HCT116 (cell line): ENCODE data around the gene RPL3. TPM values are rescaled to one million over a fixed set of nuclear protein-coding genes. Genes with fewer than 3 reads are reported as not detected.

Source experiments
- ATAC-seq: fragments of 200-7000 bp; cut with Tn5 transposase; 2 replicates; pipeline ENCODE4 v1.9.1; 2020; ENCODE audit warnings: mild to moderate bottlenecking, moderate library complexity
- BruUV-seq: library from RNA; stranded (reverse); fragments of 400-500 nt; replicated peaks from 2 replicates; lab custom pipeline; 2021; lab: Mats Ljungman, UMichigan
- CTCF ChIA-PET: fragments of 300-600 bp; sonication (Branson Sonifier 250); formaldehyde crosslinking; loops from one replicate; lab custom pipeline; 2021; ENCODE audit warnings: antibody characterized with exemption; lab: Charles Lee
- POLR2A ChIA-PET: fragments of 300-600, 350-600 bp; sonication (Branson Sonifier 250); formaldehyde crosslinking; loops from one replicate; lab custom pipeline; 2021; ENCODE audit warnings: antibody characterized with exemption; lab: Charles Lee
- RAD21 ChIA-PET, 2 experiments: fragments of 300-600 bp; sonication (Branson Sonifier 250); formaldehyde crosslinking; loops; one replicate each; lab custom pipeline; 2023; ENCODE audit warnings: low total read pairs in 2 of 2; ENCODE audit not compliant: uncharacterized antibody in 2 of 2, unreplicated experiment in 2 of 2, low non-redundant PET in 1 of 2; lab: Charles Lee
- DNase-seq: peaks from one replicate; pipeline ENCODE4 v3.0.0-alpha.2; 2010; ENCODE audit warnings: low read depth, low spot score
- H2AFZ ChIP-seq: fragments of 200-600 bp; shearing (Covaris generic), sonication (generic); 2 replicates; pipeline ENCODE4 v1.6.1; 2017; ENCODE audit warnings: low read depth, mixed run types, mixed read lengths, antibody characterized with exemption, low read length; ENCODE audit not compliant: poor library complexity, severe bottlenecking
- H3K27ac ChIP-seq: 2 replicates; pipeline ENCODE4 v1.5.1; 2012; ENCODE audit warnings: low read depth, low read length
- H3K27me3 ChIP-seq: fragments of 200-600 bp; sonication (generic); 2 replicates; pipeline ENCODE4 v1.6.1; 2016; ENCODE audit warnings: mixed run types, low read length, mixed read lengths; ENCODE audit not compliant: insufficient read depth
- H3K36me3 ChIP-seq, 2 experiments: fragments of 200-500 bp in 1 of 2; fragments of 200-600 bp in 1 of 2; sonication (Bioruptor generic) in 1 of 2; sonication (generic) in 1 of 2; 2 replicates each; pipeline versions ENCODE4 v1.5.1 to v1.6.1; 2014 to 2016; ENCODE audit warnings: low read length in 2 of 2, inconsistent platforms in 1 of 2, mixed read lengths in 1 of 2, mixed run types in 1 of 2; ENCODE audit not compliant: insufficient read depth in 2 of 2, control insufficient read depth in 1 of 2
- H3K4me1 ChIP-seq, 2 experiments: fragments of 200-600 bp in 1 of 2; sonication (generic) in 1 of 2; 2 replicates each; pipeline versions ENCODE4 v1.5.1 to v1.6.1; 2012 to 2017; ENCODE audit warnings: low read length in 2 of 2, inconsistent platforms in 1 of 2, mild to moderate bottlenecking in 1 of 2, mixed read lengths in 1 of 2, mixed run types in 1 of 2, moderate library complexity in 1 of 2; ENCODE audit not compliant: insufficient read depth in 2 of 2, control insufficient read depth in 1 of 2
- H3K4me2 ChIP-seq: fragments of 200-600 bp; sonication (generic); 2 replicates; pipeline ENCODE4 v1.6.1; 2017; ENCODE audit warnings: mixed run types, low read length, mixed read lengths
- H3K4me3 ChIP-seq, 2 experiments: fragments of 200-600 bp in 1 of 2; sonication (generic) in 1 of 2; replicated peaks in 1 of 2; 2 replicates each; pipeline ENCODE4 v1.5.1; 2011 to 2016; ENCODE audit warnings: low read length in 2 of 2, control low read depth in 1 of 2, low read depth in 1 of 2, mild to moderate bottlenecking in 1 of 2, mixed read lengths in 1 of 2, mixed run types in 1 of 2
- H3K79me2 ChIP-seq: fragments of 200-600 bp; sonication (generic); 2 replicates; pipeline ENCODE4 v1.6.1; 2017; ENCODE audit warnings: mild to moderate bottlenecking, mixed run types, low read length, moderate library complexity, mixed read lengths; ENCODE audit not compliant: insufficient read depth
- H3K9ac ChIP-seq: fragments of 200-600 bp; sonication (generic); 2 replicates; pipeline ENCODE4 v1.6.1; 2016; ENCODE audit warnings: low read length, mixed read lengths
- H3K9me2 ChIP-seq: fragments of 200-600 bp; sonication (generic), shearing (Covaris generic); 2 replicates; pipeline ENCODE4 v1.6.1; 2017; ENCODE audit warnings: mixed run types, mild to moderate bottlenecking, moderate library complexity; ENCODE audit not compliant: insufficient read depth
- H3K9me3 ChIP-seq, 2 experiments: fragments of 200-500 bp in 1 of 2; fragments of 200-600 bp in 1 of 2; sonication (Bioruptor generic) in 1 of 2; sonication (generic) in 1 of 2; 2 replicates each; pipeline ENCODE4 v1.6.1; 2014 to 2017; ENCODE audit warnings: low read length in 2 of 2, mixed read lengths in 2 of 2, inconsistent platforms in 1 of 2, low read depth in 1 of 2, mild to moderate bottlenecking in 1 of 2, mixed run types in 1 of 2, moderate library complexity in 1 of 2; ENCODE audit not compliant: control insufficient read depth in 1 of 2, insufficient read depth in 1 of 2
- H4K20me1 ChIP-seq: fragments of 200-600 bp; sonication (generic), shearing (Covaris generic); 2 replicates; pipeline ENCODE4 v1.6.1; 2017; ENCODE audit warnings: mixed run types, mild to moderate bottlenecking, moderate library complexity; ENCODE audit not compliant: insufficient read depth
- ATF3 ChIP-seq: IDR thresholded peaks from 2 replicates; pipeline ENCODE4 v1.6.1; 2012
- CBX3 ChIP-seq: IDR thresholded peaks from 2 replicates; pipeline ENCODE4 v1.6.1; 2012; ENCODE audit warnings: low read depth
- CTCF ChIP-seq, 3 experiments: fragments of 200-600 bp in 1 of 3; sonication (generic) in 1 of 3; IDR thresholded peaks in 2 of 3; conservative IDR thresholded peaks in 1 of 3; 2 replicates each; pipeline ENCODE4 v1.5.1; 2012 to 2017; ENCODE audit warnings: low read depth in 2 of 3, low read length in 2 of 3, antibody characterized with exemption in 1 of 3, borderline replicate concordance in 1 of 3, control low read depth in 1 of 3, mild to moderate bottlenecking in 1 of 3, mixed read lengths in 1 of 3, mixed run types in 1 of 3, moderate library complexity in 1 of 3; ENCODE audit not compliant: insufficient read depth in 1 of 3
- ELF1 ChIP-seq: IDR thresholded peaks from 2 replicates; pipeline ENCODE4 v1.6.1; 2012; ENCODE audit warnings: low read depth, borderline replicate concordance
- EZH2phosphoT487 ChIP-seq: fragments of 200-600 bp; IDR thresholded peaks from 2 replicates; pipeline ENCODE4 v1.6.1; 2018; ENCODE audit warnings: antibody characterized with exemption, borderline replicate concordance
- FOSL1 ChIP-seq: IDR thresholded peaks from 2 replicates; pipeline ENCODE4 v1.6.1; 2012; ENCODE audit warnings: low read depth
- POLR2A ChIP-seq: IDR thresholded peaks from 2 replicates; pipeline ENCODE4 v1.7.0; 2011; ENCODE audit warnings: borderline replicate concordance; ENCODE audit not compliant: insufficient read depth, insufficient read length; ENCODE audit errors: extremely low read depth
- POLR2AphosphoS5 ChIP-seq: IDR thresholded peaks from 2 replicates; pipeline ENCODE4 v1.6.1; 2011; ENCODE audit warnings: mild to moderate bottlenecking, low read depth, low read length, moderate library complexity
- RAD21 ChIP-seq: IDR thresholded peaks from 2 replicates; pipeline ENCODE4 v1.6.1; 2012; ENCODE audit warnings: low read depth, mild to moderate bottlenecking
- SIN3A ChIP-seq: IDR thresholded peaks from 2 replicates; pipeline ENCODE4 v1.6.1; 2012; ENCODE audit warnings: low read depth
- SP1 ChIP-seq: IDR thresholded peaks from 2 replicates; pipeline ENCODE4 v1.6.1; 2012; ENCODE audit warnings: low read depth
- TCF7L2 ChIP-seq: IDR thresholded peaks from 2 replicates; pipeline ENCODE4 v1.7.0; 2011; ENCODE audit warnings: borderline replicate concordance, inconsistent platforms; ENCODE audit not compliant: insufficient read depth, insufficient read length; ENCODE audit errors: extremely low read depth
- YY1 ChIP-seq: IDR thresholded peaks from 2 replicates; pipeline ENCODE4 v1.6.1; 2011; ENCODE audit warnings: low read length, low read depth, moderate library complexity, mild to moderate bottlenecking; ENCODE audit not compliant: insufficient replicate concordance; ENCODE audit errors: extremely low read depth
- ZBTB33 ChIP-seq: IDR thresholded peaks from 2 replicates; pipeline ENCODE4 v1.6.1; 2011; ENCODE audit warnings: mild to moderate bottlenecking, low read length, moderate library complexity; ENCODE audit not compliant: insufficient replicate concordance; ENCODE audit errors: extremely low read depth
- ZFX ChIP-seq: fragments of 450-650 bp; IDR thresholded peaks from 2 replicates; pipeline ENCODE4 v1.6.1; 2017
- intact Hi-C: fragments of 100-400 bp; cut with micrococcal nuclease; formaldehyde crosslinking; loops from 2 replicates; pipeline ENCODE4 v1.10.0; 2022
- total RNA-seq: library from RNA; stranded (reverse); gene quantifications from one replicate; pipeline ENCODE4 v1.2.1, GENCODE V29; 2021; ENCODE audit not compliant: unreplicated experiment

The RPL3 gene
- total RNA-seq, 1 experiment from 2014 or later: 2,966 TPM

GRCh38 chr22:39279170-39279850, 40.1 kb downstream of the RPL3 start:
- BruUV-seq: no TSS peak
- H3K4me3 ChIP-seq: no peak overlapping the region
- no peak for ATAC-seq
- no peaks in the 10 kb centered on the region for H3K36me3 ChIP-seq
- H3K9ac ChIP-seq: no peak overlapping the region
- no peak overlapping the region for H3K4me2 ChIP-seq
- peaks cover 0 to 6% of the 10 kb centered on the region in 2 experiments; a peak in 1 of 4 replicates for H3K9me3 ChIP-seq
- H3K79me2 ChIP-seq: no peaks in the 10 kb centered on the region
- ChIA-PET POLR2A (interaction anchor here (1.1 kb wide), 1 partner anchor 11 kb away, joined by 3 read pairs; no protein-coding TSS in a partner anchor), RAD21 (no interaction called here)
- intact Hi-C loops: no loop called here
- H3K27me3 ChIP-seq: no peaks in the 10 kb centered on the region
- no peak overlapping the region for H2AFZ ChIP-seq
- H3K27ac ChIP-seq: no peak overlapping the region
- DNase-seq: no peak
- no peak for TF ChIP-seq POLR2A
- no peak for TF ChIP-seq ATF3
- TF ChIP-seq CTCF (IDR thresholded peaks at IDR 0.05 in 2 of 3, conservative IDR thresholded peaks at IDR 0.05 in 1 of 3; ENCODE audit: borderline replicate concordance in 1 of 3, insufficient read depth in 1 of 3, low read depth in 2 of 3, low read length in 2 of 3): no peak
- no peak for TF ChIP-seq CBX3
- TF ChIP-seq, all 23 proteins: peak for 0
- CTCF ChIA-PET: no interaction called here
- no peaks in the 10 kb centered on the region for H4K20me1 ChIP-seq
- H3K9me2 ChIP-seq: no peaks in the 10 kb centered on the region
- no peaks in the 10 kb centered on the region; a peak in 1 of 4 replicates for H3K4me1 ChIP-seq

- POLR2A ChIA-PET: no interaction called here
- no peak overlapping the region for H3K4me3 ChIP-seq
- DNase-seq (no peak), ATAC-seq (no peak)
- TF ChIP-seq CBX3 (no peak), TCF7L2 (no peak), FOSL1 (no peak), YY1 (no peak), SIN3A (no peak), SP1 (no peak), ELF1 (no peak), POLR2A (no peak), POLR2AphosphoS5 (no peak), ZBTB33 (no peak), ZFX (no peak), RAD21 (no peak), EZH2phosphoT487 (no peak)
- no peaks in the 10 kb centered on the region for H3K4me1 ChIP-seq
- H4K20me1 ChIP-seq: no peaks in the 10 kb centered on the region
- no peaks in the 10 kb centered on the region for H3K36me3 ChIP-seq
- H3K4me2 ChIP-seq: no peak overlapping the region
- RAD21 ChIA-PET: no interaction called here
- H3K9me3 ChIP-seq: 0 out of 4 replicates have a peak, but pooled peaks cover 0 to 5% of the 10 kb centered on the region in 2 experiments
- no peaks in the 10 kb centered on the region for H3K27me3 ChIP-seq
- H3K79me2 ChIP-seq: no peaks in the 10 kb centered on the region
- H3K27ac ChIP-seq: no peak overlapping the region
- no peak overlapping the region for H3K9ac ChIP-seq
- intact Hi-C loops: no loop called here
- no peaks in the 10 kb centered on the region for H3K9me2 ChIP-seq
- no peak overlapping the region for H2AFZ ChIP-seq
- no TSS peak for BruUV-seq
- CTCF ChIA-PET: no interaction called here
These were observed 41.4 kb downstream of the RPL3 start for GRCh38 chr22:39278040-39278439.
